Measurements from ENCODE around the gene ZNF185. TPM values are rescaled to one million over a fixed set of nuclear protein-coding genes. Genes with fewer than 3 reads are reported as not detected.

ZNF185 gene
- polyA plus RNA-seq, 2 donors, result 217 to 220 TPM

- H3K4me3 ChIP-seq (ENCODE audit: low read depth in 1 of 2, low read length in 2 of 2), result peak overlapping the region; percentile 12 to 38
- H3K9me3 ChIP-seq (ENCODE audit: control insufficient read depth in 2 of 2, insufficient read depth in 1 of 2, low read depth in 1 of 2, low read length in 1 of 2), result no peaks in the 10 kb centered on the region
- peaks cover 0 to 16% of the 10 kb centered on the region in 2 donors for H3K36me3 ChIP-seq (ENCODE audit: control insufficient read depth in 2 of 2, insufficient read depth in 2 of 2, low read length in 1 of 2)
- WGBS, 2 donors, result 2 to 38% methylated on average over 68 to 70 of the region's 70 CpGs
- peak overlapping the region; percentile 75 to 81 for H3K27ac ChIP-seq (ENCODE audit: low read depth in 2 of 2, low read length in 1 of 2)
- H3K27me3 ChIP-seq (ENCODE audit: control insufficient read depth in 1 of 2, insufficient read depth in 2 of 2, low read length in 2 of 2), result no peaks in the 10 kb centered on the region
- H3K4me1 ChIP-seq (ENCODE audit: control insufficient read depth in 2 of 2, insufficient read depth in 2 of 2, low read length in 1 of 2), result no peaks in the 10 kb centered on the region
Measured at GRCh38 chrX:152941328-152942076, 43.6 kb downstream of the ZNF185 start.

GRCh38 chrX:152942077-152942442 lies 44.2 kb downstream of the ZNF185 start:
- Histone ChIP-seq H3K27me3 (ENCODE audit: control insufficient read depth in 1 of 2, insufficient read depth in 2 of 2, low read length in 2 of 2) (no peaks in the 10 kb centered on the region), H3K36me3 (ENCODE audit: control insufficient read depth in 2 of 2, insufficient read depth in 2 of 2, low read length in 1 of 2) (peaks cover 0 to 20% of the 10 kb centered on the region in 2 donors), H3K9me3 (ENCODE audit: control insufficient read depth in 2 of 2, insufficient read depth in 1 of 2, low read depth in 1 of 2, low read length in 1 of 2) (no peaks in the 10 kb centered on the region), H3K4me1 (ENCODE audit: control insufficient read depth in 2 of 2, insufficient read depth in 2 of 2, low read length in 1 of 2) (no peaks in the 10 kb centered on the region), H3K27ac (ENCODE audit: low read depth in 2 of 2, low read length in 1 of 2) (peak overlapping the region; percentile 53 to 81), H3K4me3 (ENCODE audit: low read depth in 1 of 2, low read length in 2 of 2) (peak overlapping the region; percentile 12 to 38)
- 31 to 47% methylated on average over 10 to 11 of the region's 11 CpGs for WGBS, 2 donors

GRCh38 chrX:152943826-152944225 lies 46.0 kb downstream of the ZNF185 start:
- peaks cover 0 to 20% of the 10 kb centered on the region in 2 donors for H3K36me3 ChIP-seq (ENCODE audit: control insufficient read depth in 2 of 2, insufficient read depth in 2 of 2, low read length in 1 of 2)
- H3K4me1 ChIP-seq (ENCODE audit: control insufficient read depth in 2 of 2, insufficient read depth in 2 of 2, low read length in 1 of 2), result no peaks in the 10 kb centered on the region
- H3K27ac ChIP-seq (ENCODE audit: low read depth in 2 of 2, low read length in 1 of 2), result no peak overlapping the region
- H3K4me3 ChIP-seq (ENCODE audit: low read depth in 1 of 2, low read length in 2 of 2), result no peak overlapping the region
- H3K9me3 ChIP-seq (ENCODE audit: control insufficient read depth in 2 of 2, insufficient read depth in 1 of 2, low read depth in 1 of 2, low read length in 1 of 2), result no peaks in the 10 kb centered on the region
- no peaks in the 10 kb centered on the region for H3K27me3 ChIP-seq (ENCODE audit: control insufficient read depth in 1 of 2, insufficient read depth in 2 of 2, low read length in 2 of 2)
- WGBS, 2 donors, result 98 to 100% methylated on average over 1 of the region's 1 CpG

GRCh38 chrX:152945021-152945979 lies 47.4 kb downstream of the ZNF185 start:
- no peaks in the 10 kb centered on the region for H3K27me3 ChIP-seq (ENCODE audit: control insufficient read depth in 1 of 2, insufficient read depth in 2 of 2, low read length in 2 of 2)
- 83 to 94% methylated on average over 11 of the region's 11 CpGs for WGBS, 2 donors
- no peak overlapping the region for H3K4me3 ChIP-seq (ENCODE audit: low read depth in 1 of 2, low read length in 2 of 2)
- no peaks in the 10 kb centered on the region for H3K4me1 ChIP-seq (ENCODE audit: control insufficient read depth in 2 of 2, insufficient read depth in 2 of 2, low read length in 1 of 2)
- no peak overlapping the region for H3K27ac ChIP-seq (ENCODE audit: low read depth in 2 of 2, low read length in 1 of 2)
- H3K9me3 ChIP-seq (ENCODE audit: control insufficient read depth in 2 of 2, insufficient read depth in 1 of 2, low read depth in 1 of 2, low read length in 1 of 2), result no peaks in the 10 kb centered on the region
- H3K36me3 ChIP-seq (ENCODE audit: control insufficient read depth in 2 of 2, insufficient read depth in 2 of 2, low read length in 1 of 2), result peaks cover 0 to 20% of the 10 kb centered on the region in 2 donors

GRCh38 chrX:152946681-152947080 lies 48.8 kb downstream of the ZNF185 start:
- peaks cover 0 to 20% of the 10 kb centered on the region in 2 donors for H3K36me3 ChIP-seq (ENCODE audit: control insufficient read depth in 2 of 2, insufficient read depth in 2 of 2, low read length in 1 of 2)
- no peak overlapping the region for H3K27ac ChIP-seq (ENCODE audit: low read depth in 2 of 2, low read length in 1 of 2)
- H3K27me3 ChIP-seq (ENCODE audit: control insufficient read depth in 1 of 2, insufficient read depth in 2 of 2, low read length in 2 of 2), result no peaks in the 10 kb centered on the region
- H3K4me1 ChIP-seq (ENCODE audit: control insufficient read depth in 2 of 2, insufficient read depth in 2 of 2, low read length in 1 of 2), result no peaks in the 10 kb centered on the region
- no peak overlapping the region for H3K4me3 ChIP-seq (ENCODE audit: low read depth in 1 of 2, low read length in 2 of 2)
- WGBS, 2 donors, result 87 to 93% methylated on average over 6 of the region's 6 CpGs
- no peaks in the 10 kb centered on the region for H3K9me3 ChIP-seq (ENCODE audit: control insufficient read depth in 2 of 2, insufficient read depth in 1 of 2, low read depth in 1 of 2, low read length in 1 of 2)

Other genes starting within 250 kb of the ZNF185 start
- gene MAGEA3, start 199.3 kb upstream of the ZNF185 start, polyA plus RNA-seq, result not detected
- not detected for gene CSAG2, start 188.8 kb upstream of the ZNF185 start, polyA plus RNA-seq
- gene MAGEA2B, start 183.4 kb upstream of the ZNF185 start, polyA plus RNA-seq, result not detected
- gene CSAG1, start 164.3 kb upstream of the ZNF185 start, polyA plus RNA-seq, result not detected
- not detected for gene MAGEA12, start 164.3 kb upstream of the ZNF185 start, polyA plus RNA-seq
- not detected for gene MAGEA2, start 144.2 kb upstream of the ZNF185 start, polyA plus RNA-seq
- not detected for gene CSAG3, start 138.8 kb upstream of the ZNF185 start, polyA plus RNA-seq
- not detected for gene MAGEA6, start 128.4 kb upstream of the ZNF185 start, polyA plus RNA-seq
- gene CETN2, start 67.3 kb upstream of the ZNF185 start, polyA plus RNA-seq, result 10 to 100 TPM; 33.8 to 34.4 TPM
- 10 to 100 TPM; 43.3 to 60.6 TPM for gene NSDHL, start 67.0 kb upstream of the ZNF185 start, polyA plus RNA-seq
- not detected for gene PNMA5, start 96.0 kb downstream of the ZNF185 start, polyA plus RNA-seq
- gene PNMA3, start 158.4 kb downstream of the ZNF185 start, polyA plus RNA-seq, result under 1 TPM; 0.19 to 0.45 TPM
- gene PNMA6A, start 174.4 kb downstream of the ZNF185 start, polyA plus RNA-seq, result under 1 TPM; 0.04 to 0.15 TPM